H1 (cell line): ENCODE measurements around the gene WASL. TPM values are rescaled to one million over a fixed set of nuclear protein-coding genes. Genes with fewer than 3 reads are reported as not detected.

Source experiments
- JUND ChIP-seq: IDR thresholded peaks from 2 replicates; pipeline ENCODE4 v1.6.1; 2011; ENCODE audit warnings: mild to moderate bottlenecking, improper control_type of control experiment, low read length
- POU5F1 ChIP-seq: IDR thresholded peaks from 2 replicates; pipeline ENCODE4 v1.6.1; 2011; ENCODE audit warnings: low read depth, mild to moderate bottlenecking, low read length, moderate library complexity
- RXRA ChIP-seq: IDR thresholded peaks from 2 replicates; pipeline ENCODE4 v1.6.1; 2011; ENCODE audit warnings: low read depth, mild to moderate bottlenecking, low read length, moderate library complexity; ENCODE audit not compliant: insufficient read depth
- polyA plus RNA-seq, 7 experiments: library from polyadenylated mRNA; depleted of rRNA in 3 of 7; stranded (reverse) in 5 of 7; unstranded in 2 of 7; fragments of >200 nt in 5 of 7; fragments of 200-250 nt in 2 of 7; gene quantifications; 1 replicate in 5 of 7; 2 replicates in 1 of 7; 4 replicates in 1 of 7; pipeline versions ENCODE4 v1.2.1 to v1.2.3, GENCODE V29; 2011 to 2013; ENCODE audit warnings: missing spikeins in 2 of 7, mixed read lengths in 2 of 7
- total RNA-seq: library from RNA; stranded (reverse); fragmentation: NEBNext Ultra II Directional; extraction: Animal tissue kit (Norgen Biotek cat#: 25700); gene quantifications from 2 replicates; pipeline ENCODE4 v1.2.1, GENCODE V29; 2021

WASL gene
- total and polyA plus RNA-seq, 2 of the 8 experiments (the other 6 are each of a cell fraction or from before 2014, with no cell fraction given): 7.7 to 38.9 TPM

GRCh38 chr7:123750389-123751230 lies 1.8 kb upstream of the WASL start (continued):
- no peak for TF ChIP-seq JUND
- TF ChIP-seq RXRA: no peak
- TF ChIP-seq POU5F1: no peak
